Activated CD4-positive, alpha-beta T cell treated with anti-CD3 and anti-CD28 coated beads for 36 hours (primary cell): Measurements from ENCODE around the gene PDE4C. TPM values are rescaled to one million over a fixed set of nuclear protein-coding genes. Genes with fewer than 3 reads are reported as not detected.

Experiments
- ATAC-seq: fragments of 200-7000 bp; cut with Tn5 transposase; one replicate; pipeline ENCODE4 v1.10.0; 2021; ENCODE audit warnings: mild to moderate bottlenecking, moderate library complexity
- CTCF ChIA-PET: fragments of 350-600 bp; sonication (Branson Sonifier 250); formaldehyde crosslinking; loops from one replicate; lab custom pipeline; 2021; ENCODE audit warnings: antibody characterized with exemption; lab: Charles Lee
- POLR2A ChIA-PET: fragments of 350-600 bp; sonication (Branson Sonifier 250); formaldehyde crosslinking; loops from one replicate; lab custom pipeline; 2021; ENCODE audit warnings: antibody characterized with exemption, inconsistent platforms; lab: Charles Lee
- DNase-seq: peaks from one replicate; pipeline ENCODE4 v3.0.0-alpha.2; 2020
- H3K27ac Mint-ChIP-seq: one replicate; pipeline ENCODE4 v1.8.0; 2021; ENCODE audit warnings: mixed read lengths
- H3K27me3 Mint-ChIP-seq: one replicate; pipeline ENCODE4 v1.8.0; 2021; ENCODE audit warnings: mixed read lengths
- H3K36me3 Mint-ChIP-seq: one replicate; pipeline ENCODE4 v1.8.0; 2021; ENCODE audit warnings: low read depth, mixed read lengths
- H3K4me1 Mint-ChIP-seq: one replicate; pipeline ENCODE4 v1.8.0; 2021; ENCODE audit warnings: mixed read lengths
- H3K4me3 Mint-ChIP-seq: one replicate; pipeline ENCODE4 v1.8.0; 2021; ENCODE audit warnings: mild to moderate bottlenecking, moderate library complexity, mixed read lengths
- H3K9me3 Mint-ChIP-seq: one replicate; pipeline ENCODE4 v1.8.0; 2021; ENCODE audit warnings: low read depth, mixed read lengths
- intact Hi-C, 2 experiments: fragments of 100-400 bp; cut with DNase I in 1 of 2; cut with micrococcal nuclease in 1 of 2; formaldehyde crosslinking; loops; one replicate each; pipeline versions ENCODE4 v1.14.2 to v1.15.1; 2022 to 2024; cut with DNase I, micrococcal nuclease
- total RNA-seq, 2 experiments: library from RNA; stranded (reverse); gene quantifications; one replicate each; pipeline ENCODE4 v1.2.3, GENCODE V29; 2021

Gene PDE4C
- total RNA-seq, 2 experiments from 2014 or later: not detected

DNA sequence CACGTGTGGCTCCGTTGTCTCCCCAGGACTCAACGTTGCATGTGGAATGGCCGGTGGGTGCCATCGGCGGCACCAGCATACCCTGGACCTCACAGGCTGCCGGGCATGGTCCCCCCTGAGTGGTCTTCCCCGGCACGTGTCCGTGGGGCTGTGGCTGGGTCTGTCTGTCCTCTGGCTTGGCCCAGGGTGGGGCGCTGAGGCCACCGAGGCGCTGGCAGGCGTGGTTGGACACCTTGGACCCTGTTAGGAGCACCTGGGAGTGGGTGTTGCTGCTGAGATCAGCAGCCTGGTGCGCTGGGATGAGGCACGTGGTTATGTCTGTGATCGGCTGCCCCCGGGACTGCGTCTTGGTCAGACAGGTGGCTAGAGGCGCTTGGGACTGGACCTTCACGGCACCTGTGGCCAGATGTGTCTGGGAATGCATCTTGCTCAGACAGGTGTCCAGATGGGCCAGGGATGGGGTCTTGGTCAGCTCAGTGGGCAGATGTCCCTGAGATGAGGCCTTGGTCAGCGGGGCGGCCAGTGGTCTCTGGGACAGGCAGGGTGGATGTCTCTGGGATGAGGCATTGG is 38.8 kb upstream of the PDE4C start:
- no peak overlapping the region for H3K4me3 Mint-ChIP-seq
- POLR2A ChIA-PET: no interaction called here
- peaks cover 4% of the 10 kb centered on the region for H3K36me3 Mint-ChIP-seq
- intact Hi-C loops: no loop called here
- CTCF ChIA-PET: interaction anchor here (0.7 kb wide), 1 partner anchor 625 kb away, joined by 3 read pairs; no protein-coding TSS in a partner anchor
- no peaks in the 10 kb centered on the region for H3K9me3 Mint-ChIP-seq
- ATAC-seq (no peak), DNase-seq (no peak)
- H3K27ac Mint-ChIP-seq: no peak overlapping the region
- peaks cover 2% of the 10 kb centered on the region for H3K4me1 Mint-ChIP-seq
- no peaks in the 10 kb centered on the region for H3K27me3 Mint-ChIP-seq

DNA sequence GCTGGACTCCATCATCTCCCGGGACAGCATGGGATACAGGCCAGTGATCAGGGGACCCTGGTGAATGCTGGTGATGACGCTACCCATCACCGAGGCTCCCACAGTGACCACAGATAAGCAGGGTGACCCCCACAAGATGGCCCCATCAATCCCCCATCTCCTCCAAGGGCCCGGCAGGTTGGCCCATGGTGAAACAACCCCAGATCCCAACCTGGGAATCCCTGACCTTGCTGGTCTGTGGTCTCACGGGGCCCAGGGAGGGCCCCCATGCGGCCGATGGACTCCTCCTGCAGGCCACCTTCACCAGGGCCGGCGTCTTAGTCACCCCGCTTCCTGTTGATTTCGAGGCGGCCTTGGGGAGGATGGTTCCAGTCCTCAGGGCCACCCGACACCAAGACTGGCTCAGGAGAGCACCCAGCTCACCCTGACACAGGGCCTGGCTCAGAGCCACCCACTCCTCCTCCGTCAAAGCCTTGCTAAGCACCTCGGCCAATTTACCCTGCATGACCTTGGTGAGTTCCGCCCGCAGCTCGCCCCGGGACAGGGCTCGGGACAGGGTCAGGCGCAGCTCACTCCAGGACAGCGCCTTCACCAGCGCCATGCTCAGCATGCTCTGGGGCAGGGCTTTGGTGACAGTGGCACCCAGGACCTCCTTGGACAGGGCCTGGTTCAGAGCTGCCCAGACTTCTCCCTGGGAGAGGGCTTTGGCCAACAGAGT is 38.1 kb upstream of the PDE4C start:
- Mint-ChIP-seq H3K36me3 (peaks cover 4% of the 10 kb centered on the region), H3K9me3 (no peaks in the 10 kb centered on the region), H3K4me1 (peaks cover 2% of the 10 kb centered on the region), H3K4me3 (no peak overlapping the region), H3K27ac (no peak overlapping the region), H3K27me3 (no peaks in the 10 kb centered on the region)
- ATAC-seq (no peak), DNase-seq (no peak)
- intact Hi-C loops: no loop called here
- POLR2A ChIA-PET: no interaction called here
- CTCF ChIA-PET: interaction anchor here (0.7 kb wide), 1 partner anchor 625 kb away, joined by 3 read pairs; no protein-coding TSS in a partner anchor

DNA sequence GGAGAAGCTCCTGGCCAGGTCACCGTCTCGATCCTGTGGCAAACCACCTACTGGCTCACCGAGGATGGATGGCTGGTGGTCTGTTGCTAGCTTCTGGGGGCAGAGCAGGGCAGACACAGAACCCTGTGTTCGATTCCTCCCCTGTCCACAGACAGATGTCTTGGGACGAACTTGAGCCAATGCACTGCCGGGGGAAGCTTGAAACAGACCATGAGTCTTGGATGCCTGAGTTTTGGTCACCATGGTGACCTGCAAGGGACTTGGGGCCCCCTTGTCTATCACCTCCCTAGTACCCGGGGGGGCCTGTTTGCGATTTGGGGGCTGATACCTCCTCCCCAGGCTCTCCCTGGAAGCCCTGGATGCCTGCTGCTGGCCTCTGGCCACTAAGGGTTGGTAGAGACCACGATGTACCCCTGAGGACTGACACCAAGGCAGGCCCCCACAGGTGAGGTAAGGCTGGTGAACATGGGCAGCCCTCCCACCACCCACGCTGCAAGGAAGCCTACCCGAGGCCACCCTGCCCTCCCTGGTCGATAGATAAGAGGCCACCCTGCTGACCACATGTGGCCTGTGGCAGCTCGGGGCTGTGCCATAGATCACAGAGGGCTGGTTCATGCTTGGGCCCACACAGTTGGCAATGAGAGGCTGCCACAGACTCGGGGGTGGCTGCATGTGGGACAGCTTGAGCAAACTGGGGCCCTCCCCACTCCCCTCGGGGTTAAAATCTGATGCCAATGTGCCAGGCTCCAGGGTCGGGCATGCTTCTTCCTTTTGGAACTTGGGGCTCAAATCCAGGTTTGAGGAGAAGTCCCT is 37.3 kb upstream of the PDE4C start:
- Mint-ChIP-seq H3K9me3 (no peaks in the 10 kb centered on the region), H3K36me3 (peaks cover 4% of the 10 kb centered on the region), H3K27ac (no peak overlapping the region), H3K4me1 (peaks cover 2% of the 10 kb centered on the region), H3K27me3 (no peaks in the 10 kb centered on the region), H3K4me3 (no peak overlapping the region)
- POLR2A ChIA-PET: no interaction called here
- DNase-seq (no peak), ATAC-seq (no peak)
- intact Hi-C loops: no loop called here
- CTCF ChIA-PET: interaction anchor here (0.7 to 1.2 kb wide), 3 partner anchors 11 to 65 kb away, joined by 3 to 7 read pairs (median 5); no protein-coding TSS in a partner anchor

DNA sequence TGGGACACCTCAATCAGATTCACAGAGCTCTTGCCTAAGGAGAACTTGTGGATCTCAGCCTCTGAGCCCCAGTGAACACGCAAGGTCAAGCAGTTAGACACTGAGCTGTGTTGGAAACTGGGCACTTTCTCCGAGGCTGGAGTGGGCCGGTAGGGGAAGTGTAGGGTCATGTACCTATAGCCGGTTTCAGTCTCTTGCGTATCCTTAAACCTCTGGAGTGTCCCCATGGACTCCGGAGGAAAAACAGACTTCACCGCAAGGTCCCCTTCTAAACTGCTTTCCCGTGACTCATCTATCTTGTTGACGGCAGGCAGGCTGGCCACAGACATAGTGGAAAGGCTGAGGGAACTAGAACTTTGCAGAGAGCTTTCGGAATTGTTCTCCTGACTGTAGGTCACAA is 36.7 kb upstream of the PDE4C start:
- CTCF ChIA-PET: interaction anchor here (1.0 to 1.2 kb wide), 2 partner anchors 11 to 66 kb away, joined by 5 to 7 read pairs; no protein-coding TSS in a partner anchor
- no peak for ATAC-seq

DNA sequence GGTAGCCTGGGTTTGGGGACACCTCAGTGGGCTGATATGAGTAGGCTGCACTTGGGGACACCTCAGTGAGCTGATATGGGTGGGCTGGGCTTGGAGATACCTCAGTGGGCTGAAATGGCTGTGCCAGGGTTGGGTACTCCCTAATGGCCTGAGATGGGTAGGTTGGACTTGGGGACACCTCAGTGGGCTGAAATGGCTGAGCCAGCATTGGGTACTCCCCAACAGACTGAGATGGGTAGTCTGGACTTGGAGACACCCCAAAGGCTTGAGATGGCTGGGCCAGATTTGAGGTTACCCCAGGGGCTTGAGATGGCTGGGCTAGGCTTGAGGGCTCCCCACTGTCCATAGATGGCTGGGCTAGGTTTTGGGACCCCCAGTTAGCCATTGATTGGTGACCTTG is 35.9 kb upstream of the PDE4C start:
- Mint-ChIP-seq H3K36me3 (peaks cover 4% of the 10 kb centered on the region), H3K4me1 (peaks cover 2% of the 10 kb centered on the region), H3K4me3 (no peak overlapping the region), H3K27ac (no peak overlapping the region), H3K27me3 (no peaks in the 10 kb centered on the region), H3K9me3 (no peaks in the 10 kb centered on the region)
- DNase-seq (no peak), ATAC-seq (no peak)
- ChIA-PET POLR2A (interaction anchor here (0.6 kb wide), 1 partner anchor 16 kb away, joined by 3 read pairs; no protein-coding TSS in a partner anchor), CTCF (interaction anchor here (0.5 to 1.4 kb wide), 6 partner anchors 10 to 126 kb away, joined by 3 to 5 read pairs (median 4); no protein-coding TSS in a partner anchor)
- intact Hi-C loops: no loop called here

More for the DNA sequence above, 36.7 kb upstream of the PDE4C start:
- H3K27ac Mint-ChIP-seq: no peak overlapping the region
- DNase-seq: no peak
- H3K4me3 Mint-ChIP-seq: no peak overlapping the region
- no peaks in the 10 kb centered on the region for H3K9me3 Mint-ChIP-seq
- peaks cover 4% of the 10 kb centered on the region for H3K36me3 Mint-ChIP-seq
- peaks cover 2% of the 10 kb centered on the region for H3K4me1 Mint-ChIP-seq
- no peaks in the 10 kb centered on the region for H3K27me3 Mint-ChIP-seq
- intact Hi-C loops: no loop called here
- POLR2A ChIA-PET: no interaction called here

DNA sequence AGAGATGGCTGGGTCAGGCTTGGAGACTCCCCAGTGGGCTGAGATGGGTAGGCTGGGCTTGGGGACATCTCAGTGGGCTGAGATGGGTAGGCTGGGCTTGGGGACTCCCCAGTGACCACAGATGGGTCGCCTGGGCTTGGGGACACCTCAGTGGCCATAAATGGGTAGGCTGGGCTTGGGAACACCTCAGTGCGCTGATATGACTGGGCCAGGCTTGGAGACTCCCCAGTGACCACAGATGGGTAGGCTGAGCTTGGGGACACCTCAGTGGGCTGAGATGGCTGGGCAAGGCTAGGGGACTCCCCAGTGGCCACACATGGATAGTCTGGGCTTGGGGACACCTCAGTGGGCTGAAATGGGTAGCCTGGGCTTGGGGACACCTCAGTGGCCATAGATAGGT is 35.2 kb upstream of the PDE4C start:
- Mint-ChIP-seq H3K9me3 (no peaks in the 10 kb centered on the region), H3K4me1 (peaks cover 2% of the 10 kb centered on the region), H3K36me3 (peaks cover 4% of the 10 kb centered on the region), H3K27me3 (no peaks in the 10 kb centered on the region), H3K4me3 (no peak overlapping the region), H3K27ac (no peak overlapping the region)
- intact Hi-C loops: no loop called here
- DNase-seq (no peak), ATAC-seq (no peak)
- CTCF ChIA-PET: interaction anchor here (0.6 to 1.5 kb wide), 5 partner anchors 9 to 127 kb away, joined by 3 to 5 read pairs (median 3); no protein-coding TSS in a partner anchor
- POLR2A ChIA-PET: no interaction called here

DNA sequence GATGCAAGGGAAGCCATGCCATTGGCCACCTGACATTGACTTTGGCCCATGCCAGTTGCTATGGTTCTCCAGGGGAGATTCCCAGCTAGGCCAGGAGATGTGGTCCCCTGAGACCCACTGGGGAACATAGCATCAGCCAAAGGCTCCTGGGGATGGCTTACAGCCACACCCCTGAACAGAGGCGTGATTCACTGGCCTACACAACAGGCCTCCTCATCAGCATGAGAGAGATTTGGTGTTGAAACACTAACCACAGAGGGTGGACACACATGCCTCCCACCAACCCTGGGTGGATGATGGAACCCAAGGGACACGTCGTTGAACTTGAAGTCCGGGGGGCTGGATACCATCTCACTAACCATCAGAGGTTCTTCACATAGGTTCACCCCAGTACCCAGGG is 33.7 kb upstream of the PDE4C start:
- ChIA-PET CTCF (interaction anchor here (0.5 to 1.5 kb wide), 3 partner anchors 11 to 30 kb away, joined by 3 to 6 read pairs (median 4); no protein-coding TSS in a partner anchor), POLR2A (no interaction called here)
- Mint-ChIP-seq H3K4me1 (no peaks in the 10 kb centered on the region), H3K4me3 (no peak overlapping the region), H3K27ac (no peak overlapping the region), H3K27me3 (peaks cover 3% of the 10 kb centered on the region), H3K36me3 (no peaks in the 10 kb centered on the region), H3K9me3 (no peaks in the 10 kb centered on the region)
- ATAC-seq: no peak
- no peak for DNase-seq
- intact Hi-C loops: no loop called here

DNA sequence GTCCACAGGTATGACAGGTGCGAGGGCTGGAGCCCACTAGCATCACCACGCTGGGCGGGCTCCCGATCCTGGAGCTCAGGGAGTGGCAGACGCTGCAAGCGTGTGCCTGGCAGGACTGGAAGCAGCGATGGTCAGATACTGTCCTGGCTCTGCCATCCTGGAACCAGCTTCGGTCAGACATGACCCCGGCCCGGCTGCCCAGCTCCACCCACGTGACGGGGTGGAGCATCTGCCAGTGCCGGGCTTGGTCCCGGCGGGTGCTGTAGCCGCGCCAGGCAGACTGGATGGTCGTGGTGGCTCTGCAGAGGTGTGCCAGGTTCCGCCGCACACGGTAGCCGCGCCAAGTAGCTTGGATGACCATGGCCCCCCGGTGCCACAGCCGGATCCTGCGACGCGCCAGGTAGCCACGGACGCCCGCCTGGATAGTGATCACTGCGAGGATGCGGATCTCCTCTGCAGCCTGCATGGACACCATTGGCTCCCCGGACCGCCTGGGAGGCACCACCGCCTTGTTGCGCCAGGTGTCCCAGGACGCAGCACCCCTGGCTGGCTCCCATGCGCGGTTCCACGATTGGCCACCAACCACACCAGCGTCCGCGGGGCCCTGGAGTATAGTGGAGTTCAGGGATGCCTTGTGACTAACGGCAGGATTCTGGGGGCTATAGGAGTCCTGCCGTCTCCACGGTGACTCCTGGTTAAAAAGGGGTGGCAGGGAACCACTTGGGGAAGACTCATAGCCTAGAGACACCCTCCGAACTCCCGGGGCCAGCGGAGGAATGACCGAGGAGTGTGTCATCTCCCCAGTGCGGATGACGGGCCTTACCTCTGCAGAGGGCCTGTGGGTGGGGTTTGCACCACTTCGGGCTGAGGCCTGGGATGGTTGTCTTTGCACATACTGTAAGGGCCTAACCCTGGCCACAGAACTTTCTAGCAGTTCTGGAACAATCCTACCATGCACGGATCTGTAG is 31.5 kb upstream of the PDE4C start:
- no peak overlapping the region for H3K4me3 Mint-ChIP-seq
- no peak overlapping the region for H3K27ac Mint-ChIP-seq
- ChIA-PET POLR2A (no interaction called here), CTCF (interaction anchor here (0.9 kb wide), 1 partner anchor 10 kb away, joined by 3 read pairs; no protein-coding TSS in a partner anchor)
- H3K9me3 Mint-ChIP-seq: no peaks in the 10 kb centered on the region
- peaks cover 14% of the 10 kb centered on the region for H3K27me3 Mint-ChIP-seq
- no peaks in the 10 kb centered on the region for H3K36me3 Mint-ChIP-seq
- ATAC-seq (no peak), DNase-seq (no peak)
- intact Hi-C loops: no loop called here
- no peaks in the 10 kb centered on the region for H3K4me1 Mint-ChIP-seq

DNA sequence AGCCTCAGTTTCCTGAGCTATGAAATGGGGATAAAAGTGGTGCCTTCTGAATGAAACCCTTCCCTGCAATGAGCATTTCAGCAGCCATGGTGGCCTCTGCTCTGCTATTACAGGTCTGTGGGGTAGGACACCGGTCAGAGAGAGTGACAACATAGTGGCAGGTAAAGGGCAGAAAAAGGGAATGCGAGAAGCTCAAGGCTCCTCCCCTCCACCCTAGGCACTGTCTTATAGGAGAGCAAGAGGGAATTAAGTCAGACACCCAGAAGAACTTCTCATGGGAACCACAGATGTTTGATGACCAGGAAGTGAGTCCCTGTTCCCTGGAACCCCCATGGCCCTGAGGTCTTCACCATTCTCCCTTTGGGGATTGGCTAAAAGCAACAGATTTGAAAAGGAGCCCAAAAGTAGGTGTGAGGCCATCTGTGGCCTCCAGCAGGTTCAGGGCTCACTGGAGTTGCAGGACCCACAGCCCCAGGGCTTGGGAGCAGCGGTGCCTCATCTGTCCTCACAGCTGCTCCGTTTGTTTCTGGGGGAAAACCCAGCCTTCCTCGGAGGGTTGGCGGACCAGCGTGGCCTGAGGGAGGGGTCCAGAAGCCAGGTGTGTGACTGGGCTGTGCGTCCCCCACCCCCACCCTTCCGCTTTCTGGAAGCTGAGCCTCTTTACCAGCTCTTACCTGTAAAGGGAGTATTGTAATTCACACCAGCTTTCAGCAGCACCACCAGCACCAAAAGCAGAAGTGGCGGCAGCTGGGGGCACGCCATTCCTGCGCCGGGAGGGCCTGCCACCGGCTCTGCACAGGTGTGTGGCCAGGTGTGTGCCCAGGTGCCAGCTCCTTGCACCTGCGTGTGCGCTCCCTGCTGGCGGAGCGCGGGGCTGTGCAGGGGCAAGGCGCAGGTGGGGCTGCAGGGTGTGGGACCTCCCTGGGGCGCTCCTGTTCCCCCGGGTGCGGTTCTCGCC is 28.6 kb upstream of the PDE4C start:
- ATAC-seq (no peak), DNase-seq (no peak)
- Mint-ChIP-seq H3K4me1 (no peaks in the 10 kb centered on the region), H3K4me3 (no peak overlapping the region), H3K27me3 (peaks cover 21% of the 10 kb centered on the region), H3K36me3 (no peaks in the 10 kb centered on the region), H3K27ac (no peak overlapping the region), H3K9me3 (no peaks in the 10 kb centered on the region)
- intact Hi-C loops: loop anchor here in 1 of 2 experiments (5.0 kb wide), 1 partner anchor 248 kb away; the partner anchor contains the start of gene ARRDC2
- ChIA-PET POLR2A (interaction anchor here (0.7 to 1.0 kb wide), 2 partner anchors 74 to 76 kb away, joined by 3 read pairs; no protein-coding TSS in a partner anchor), CTCF (interaction anchor here (0.6 to 2.3 kb wide), 16 partner anchors 10 to 143 kb away, joined by 3 to 9 read pairs (median 4); partner anchors contain the start of gene LSM4)
